ENCODE results near the gene SCML1.

The SCML1 gene

GRCh38 chrX:17738737-17739535 is 1.6 kb downstream of the SCML1 start:
- Histone ChIP-seq H3K27ac (ENCODE audit: low read depth, low read length) (peak overlapping the region; percentile 87), H2AFZ (ENCODE audit: low read length, unreplicated experiment) (peak overlapping the region; percentile 75), H3K4me1 (ENCODE audit: control insufficient read depth, insufficient read depth, low read length, unreplicated experiment) (peaks cover 27% of the 10 kb centered on the region), H3K79me2 (ENCODE audit: control insufficient read depth, insufficient read depth, low read length, unreplicated experiment) (peaks cover 61% of the 10 kb centered on the region), H3K4me3 (ENCODE audit: low read depth, low read length) (peak overlapping the region; percentile 97), H3K36me3 (ENCODE audit: insufficient read depth, low read length) (no peaks in the 10 kb centered on the region), H3K27me3 (ENCODE audit: insufficient read depth, low read length) (no peaks in the 10 kb centered on the region)

- H3K36me3 ChIP-seq (ENCODE audit: insufficient read depth, low read length): no peaks in the 10 kb centered on the region
- peaks cover 68% of the 10 kb centered on the region for H3K79me2 ChIP-seq (ENCODE audit: control insufficient read depth, insufficient read depth, low read length, unreplicated experiment)
- H3K27ac ChIP-seq (ENCODE audit: low read depth, low read length): no peak overlapping the region
- H3K27me3 ChIP-seq (ENCODE audit: insufficient read depth, low read length): no peaks in the 10 kb centered on the region
- H3K4me1 ChIP-seq (ENCODE audit: control insufficient read depth, insufficient read depth, low read length, unreplicated experiment): peaks cover 32% of the 10 kb centered on the region
- no peak overlapping the region for H2AFZ ChIP-seq (ENCODE audit: low read length, unreplicated experiment)
- no peak overlapping the region; the same call in 1 of the 2 replicates for H3K4me3 ChIP-seq (ENCODE audit: low read depth, low read length)
These were observed 3.1 kb downstream of the SCML1 start for GRCh38 chrX:17740137-17741122.

- H3K4me1 ChIP-seq (ENCODE audit: control insufficient read depth, insufficient read depth, low read length, unreplicated experiment): peaks cover 30% of the 10 kb centered on the region
- no peak overlapping the region for H2AFZ ChIP-seq (ENCODE audit: low read length, unreplicated experiment)
- no peak overlapping the region for H3K4me3 ChIP-seq (ENCODE audit: low read depth, low read length)
- no peaks in the 10 kb centered on the region for H3K27me3 ChIP-seq (ENCODE audit: insufficient read depth, low read length)
- no peak overlapping the region for H3K27ac ChIP-seq (ENCODE audit: low read depth, low read length)
- H3K36me3 ChIP-seq (ENCODE audit: insufficient read depth, low read length): no peaks in the 10 kb centered on the region
- peaks cover 71% of the 10 kb centered on the region for H3K79me2 ChIP-seq (ENCODE audit: control insufficient read depth, insufficient read depth, low read length, unreplicated experiment)
These were observed 3.8 kb downstream of the SCML1 start for GRCh38 chrX:17741123-17741511.

GRCh38 chrX:17743913-17744312 is 6.6 kb downstream of the SCML1 start:
- H3K36me3 ChIP-seq (ENCODE audit: insufficient read depth, low read length): no peaks in the 10 kb centered on the region
- no peak overlapping the region for H3K27ac ChIP-seq (ENCODE audit: low read depth, low read length)
- peaks cover 30% of the 10 kb centered on the region for H3K4me1 ChIP-seq (ENCODE audit: control insufficient read depth, insufficient read depth, low read length, unreplicated experiment)
- no peaks in the 10 kb centered on the region for H3K27me3 ChIP-seq (ENCODE audit: insufficient read depth, low read length)
- no peak overlapping the region for H3K4me3 ChIP-seq (ENCODE audit: low read depth, low read length)
- peaks cover 74% of the 10 kb centered on the region for H3K79me2 ChIP-seq (ENCODE audit: control insufficient read depth, insufficient read depth, low read length, unreplicated experiment)
- H2AFZ ChIP-seq (ENCODE audit: low read length, unreplicated experiment): no peak overlapping the region

GRCh38 chrX:17744896-17745523 is 7.7 kb downstream of the SCML1 start:
- H2AFZ ChIP-seq (ENCODE audit: low read length, unreplicated experiment): no peak overlapping the region
- H3K4me3 ChIP-seq (ENCODE audit: low read depth, low read length): no peak overlapping the region
- no peaks in the 10 kb centered on the region for H3K27me3 ChIP-seq (ENCODE audit: insufficient read depth, low read length)
- no peaks in the 10 kb centered on the region for H3K36me3 ChIP-seq (ENCODE audit: insufficient read depth, low read length)
- no peak overlapping the region for H3K27ac ChIP-seq (ENCODE audit: low read depth, low read length)
- peaks cover 22% of the 10 kb centered on the region for H3K4me1 ChIP-seq (ENCODE audit: control insufficient read depth, insufficient read depth, low read length, unreplicated experiment)
- H3K79me2 ChIP-seq (ENCODE audit: control insufficient read depth, insufficient read depth, low read length, unreplicated experiment): peaks cover 63% of the 10 kb centered on the region

GRCh38 chrX:17747692-17748091 is 10.4 kb downstream of the SCML1 start:
- Histone ChIP-seq H3K27ac (ENCODE audit: low read depth, low read length) (no peak overlapping the region), H3K4me1 (ENCODE audit: control insufficient read depth, insufficient read depth, low read length, unreplicated experiment) (peaks cover 24% of the 10 kb centered on the region), H3K27me3 (ENCODE audit: insufficient read depth, low read length) (no peaks in the 10 kb centered on the region), H3K4me3 (ENCODE audit: low read depth, low read length) (no peak overlapping the region), H3K36me3 (ENCODE audit: insufficient read depth, low read length) (peaks cover 10% of the 10 kb centered on the region), H3K79me2 (ENCODE audit: control insufficient read depth, insufficient read depth, low read length, unreplicated experiment) (peaks cover 38% of the 10 kb centered on the region), H2AFZ (ENCODE audit: low read length, unreplicated experiment) (no peak overlapping the region)

- Histone ChIP-seq H2AFZ (ENCODE audit: low read length, unreplicated experiment) (no peak overlapping the region), H3K79me2 (ENCODE audit: control insufficient read depth, insufficient read depth, low read length, unreplicated experiment) (peaks cover 28% of the 10 kb centered on the region), H3K36me3 (ENCODE audit: insufficient read depth, low read length) (peaks cover 13% of the 10 kb centered on the region), H3K4me3 (ENCODE audit: low read depth, low read length) (no peak overlapping the region), H3K4me1 (ENCODE audit: control insufficient read depth, insufficient read depth, low read length, unreplicated experiment) (peaks cover 16% of the 10 kb centered on the region), H3K27me3 (ENCODE audit: insufficient read depth, low read length) (no peaks in the 10 kb centered on the region), H3K27ac (ENCODE audit: low read depth, low read length) (no peak overlapping the region)
These were observed 11.4 kb downstream of the SCML1 start for GRCh38 chrX:17748684-17749083.

- Histone ChIP-seq H3K4me1 (ENCODE audit: control insufficient read depth, insufficient read depth, low read length, unreplicated experiment) (peaks cover 7% of the 10 kb centered on the region), H3K27me3 (ENCODE audit: insufficient read depth, low read length) (no peaks in the 10 kb centered on the region), H2AFZ (ENCODE audit: low read length, unreplicated experiment) (no peak overlapping the region), H3K27ac (ENCODE audit: low read depth, low read length) (no peak overlapping the region), H3K4me3 (ENCODE audit: low read depth, low read length) (no peak overlapping the region), H3K36me3 (ENCODE audit: insufficient read depth, low read length) (peaks cover 13% of the 10 kb centered on the region), H3K79me2 (ENCODE audit: control insufficient read depth, insufficient read depth, low read length, unreplicated experiment) (peaks cover 19% of the 10 kb centered on the region)
These were observed 13.1 kb downstream of the SCML1 start for GRCh38 chrX:17750436-17750835.

- no peak overlapping the region for H3K27ac ChIP-seq (ENCODE audit: low read depth, low read length)
- no peak overlapping the region for H3K4me3 ChIP-seq (ENCODE audit: low read depth, low read length)
- no peaks in the 10 kb centered on the region; the same call in 1 of the 2 replicates for H3K36me3 ChIP-seq (ENCODE audit: insufficient read depth, low read length)
- no peaks in the 10 kb centered on the region for H3K79me2 ChIP-seq (ENCODE audit: control insufficient read depth, insufficient read depth, low read length, unreplicated experiment)
- no peaks in the 10 kb centered on the region for H3K4me1 ChIP-seq (ENCODE audit: control insufficient read depth, insufficient read depth, low read length, unreplicated experiment)
- H2AFZ ChIP-seq (ENCODE audit: low read length, unreplicated experiment): no peak overlapping the region
- H3K27me3 ChIP-seq (ENCODE audit: insufficient read depth, low read length): no peaks in the 10 kb centered on the region
These were observed 21.1 kb downstream of the SCML1 start for GRCh38 chrX:17758382-17758781.

- Histone ChIP-seq H3K79me2 (ENCODE audit: control insufficient read depth, insufficient read depth, low read length, unreplicated experiment) (no peaks in the 10 kb centered on the region), H3K4me1 (ENCODE audit: control insufficient read depth, insufficient read depth, low read length, unreplicated experiment) (no peaks in the 10 kb centered on the region), H3K4me3 (ENCODE audit: low read depth, low read length) (no peak overlapping the region), H3K27ac (ENCODE audit: low read depth, low read length) (no peak overlapping the region), H2AFZ (ENCODE audit: low read length, unreplicated experiment) (no peak overlapping the region), H3K36me3 (ENCODE audit: insufficient read depth, low read length) (no peaks in the 10 kb centered on the region), H3K27me3 (ENCODE audit: insufficient read depth, low read length) (no peaks in the 10 kb centered on the region; the same call in 1 of the 2 replicates)
These were observed 22.7 kb downstream of the SCML1 start for GRCh38 chrX:17759990-17760389.

Measured in ACC112 (cell line).